GM18951 (cell line): Measurements from ENCODE around the gene ALAS1.

Experiments used
- POLR2A ChIP-seq: IDR thresholded peaks from 4 replicates; pipeline ENCODE4 v1.6.1; 2011; ENCODE audit warnings: mild to moderate bottlenecking; ENCODE audit not compliant: insufficient read length, insufficient read depth; ENCODE audit errors: extremely low read depth
- in situ Hi-C: fragments of 300-500 bp; cut with MboI; formaldehyde crosslinking; loops from one replicate; pipeline ENCODE4 v1.12.0; 2022; ENCODE audit warnings: low sequenced_read_pairs, mixed read lengths, inconsistent platforms; ENCODE audit not compliant: unreplicated experiment

Gene ALAS1

DNA sequence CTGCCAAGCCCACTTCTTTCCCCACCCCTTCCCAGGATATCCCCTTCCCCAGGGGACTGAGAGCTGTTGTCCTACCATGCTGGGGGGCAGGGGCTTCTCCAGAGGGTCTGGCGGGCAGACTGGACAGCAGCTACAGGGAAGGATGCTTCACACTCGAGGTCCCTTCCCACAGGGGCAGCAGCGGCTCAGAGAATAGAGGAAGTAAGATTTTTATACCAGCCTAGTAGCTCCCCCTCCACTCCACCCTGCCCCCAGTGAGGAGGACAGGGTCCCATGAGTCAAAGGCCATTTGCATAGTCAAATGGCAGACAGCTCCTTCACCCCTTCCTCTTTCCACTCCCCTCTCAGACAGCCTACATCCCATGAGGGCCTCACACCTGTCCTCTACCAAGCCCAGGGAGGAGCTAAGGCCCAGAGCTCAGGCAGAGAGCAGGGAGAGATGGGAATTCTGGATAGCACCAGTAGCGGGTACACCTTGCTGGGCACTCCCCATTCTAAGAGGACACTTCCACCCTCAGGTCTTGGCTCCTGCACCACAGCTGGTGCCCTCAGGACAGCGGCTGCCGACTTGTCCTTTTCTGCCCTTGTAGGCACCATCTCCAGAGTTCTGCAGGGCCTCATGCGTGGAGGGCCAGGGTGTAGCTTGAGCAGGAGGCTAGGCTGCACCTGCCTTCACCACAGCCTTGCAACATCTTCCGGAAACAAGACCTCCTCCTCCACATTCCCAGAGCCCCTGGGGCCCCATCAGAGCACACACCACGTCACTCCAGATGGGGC lies 27.7 kb downstream of the ALAS1 start, which contains the start of gene TLR9:
Gene TLR9 (minus strand): TSS at position 194 of the 777 bp plus-strand sequence. CDS start 116 bp downstream, at position 78.
- in situ Hi-C loops = loop anchor here (10.0 kb wide), 1 partner anchor 119 kb away; no protein-coding TSS in a partner anchor
- peak; percentile 83 for TF ChIP-seq POLR2A

DNA sequence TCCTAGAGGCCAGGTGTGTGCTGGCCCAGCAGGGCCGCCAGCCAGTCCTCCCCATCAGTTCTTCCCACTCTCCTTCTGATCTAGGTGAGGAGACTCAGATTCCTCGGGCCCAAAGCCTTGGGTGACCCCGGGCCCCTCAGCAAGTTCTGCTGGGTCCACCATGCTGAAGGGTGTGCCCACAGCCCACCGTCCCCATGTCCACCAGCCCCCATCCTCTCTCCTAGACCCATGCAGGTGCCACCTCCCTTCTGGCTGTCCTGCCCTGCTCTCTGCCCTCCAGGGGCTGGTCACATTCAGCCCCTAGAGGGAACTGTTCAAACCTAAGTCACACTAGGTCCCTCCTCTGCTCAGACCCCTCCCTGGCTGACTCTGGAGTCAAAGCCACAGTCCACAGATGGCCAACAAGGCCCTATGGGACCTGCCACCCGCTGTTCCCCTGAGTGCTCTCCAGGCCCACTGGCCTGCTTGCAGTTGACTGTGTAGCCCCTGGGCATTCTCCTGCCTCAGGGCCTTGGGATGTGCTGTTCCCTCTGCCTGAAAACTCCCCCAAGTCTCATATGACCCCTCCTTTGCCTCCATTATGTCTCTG lies 28.4 kb downstream of the ALAS1 start:
- TF ChIP-seq POLR2A = no peak
- in situ Hi-C loops = loop anchor here (10.0 kb wide), 1 partner anchor 118 kb away; no protein-coding TSS in a partner anchor

DNA sequence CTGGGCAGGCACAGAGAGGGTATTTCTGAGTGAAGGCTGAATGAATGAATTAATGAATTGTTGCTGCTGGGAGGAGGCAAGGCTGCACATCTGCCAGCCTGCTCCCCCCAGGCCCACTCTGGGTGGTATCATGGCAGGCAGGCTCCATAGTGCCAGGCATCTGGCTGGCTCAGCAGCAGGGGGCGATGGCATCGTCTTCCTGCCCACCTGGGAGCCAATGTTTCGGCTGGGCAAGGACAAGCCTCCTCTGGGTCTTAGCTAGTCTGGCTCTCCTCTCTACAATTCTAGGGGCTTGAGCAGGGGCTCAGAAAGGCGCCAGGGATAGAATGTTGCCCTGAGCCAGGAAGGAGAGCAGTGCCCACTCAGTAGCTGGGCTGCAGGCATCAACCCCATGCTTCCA lies 29.2 kb downstream of the ALAS1 start:
- in situ Hi-C loops = loop anchor here (10.0 kb wide), 1 partner anchor 118 kb away; no protein-coding TSS in a partner anchor

DNA sequence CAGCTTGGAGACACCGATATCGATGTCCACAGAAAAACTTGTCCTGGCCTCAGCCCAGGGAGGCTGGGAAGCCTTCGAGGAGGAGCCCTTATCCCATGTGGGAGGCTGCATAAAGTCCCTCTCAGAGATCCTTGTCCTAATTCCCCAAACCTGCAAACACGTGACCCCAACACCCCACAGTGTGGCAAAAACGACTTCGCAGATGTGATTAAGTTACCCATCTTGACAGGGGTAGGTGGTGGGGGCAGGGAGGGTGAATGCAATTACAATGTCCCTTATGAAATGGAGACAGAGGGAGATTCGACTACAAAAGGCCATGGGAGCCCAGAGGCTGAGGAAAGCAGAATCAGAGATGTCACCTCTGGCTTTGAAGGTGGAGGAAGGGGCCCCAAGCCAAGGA lies 29.8 kb downstream of the ALAS1 start:
- in situ Hi-C loops = loop anchor here (10.0 kb wide), 1 partner anchor 117 kb away; no protein-coding TSS in a partner anchor
- TF ChIP-seq POLR2A = no peak

More for the DNA sequence above, 29.2 kb downstream of the ALAS1 start:
- no peak for TF ChIP-seq POLR2A

DNA sequence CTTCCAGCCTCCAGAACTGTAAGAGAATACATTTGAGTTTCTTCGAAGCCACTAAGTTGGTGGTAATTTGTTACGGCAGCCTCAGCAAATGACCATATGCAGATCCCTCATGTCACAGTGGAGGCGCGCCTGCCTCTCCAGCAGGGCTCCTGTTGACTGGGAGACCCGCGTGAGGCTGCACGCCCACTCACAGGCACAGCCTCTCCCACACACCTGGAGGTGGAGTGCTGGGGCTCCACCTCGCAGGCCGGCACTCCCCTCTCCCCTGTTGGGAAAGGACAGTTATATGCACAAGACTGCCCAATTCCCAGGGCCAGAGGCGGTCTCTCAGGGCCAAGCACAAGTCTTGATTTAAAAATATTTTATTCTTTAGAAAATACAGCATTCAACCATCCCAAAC lies 30.3 kb downstream of the ALAS1 start:
- in situ Hi-C loops = loop anchor here (10.0 kb wide), 1 partner anchor 117 kb away; no protein-coding TSS in a partner anchor
- no peak for TF ChIP-seq POLR2A

DNA sequence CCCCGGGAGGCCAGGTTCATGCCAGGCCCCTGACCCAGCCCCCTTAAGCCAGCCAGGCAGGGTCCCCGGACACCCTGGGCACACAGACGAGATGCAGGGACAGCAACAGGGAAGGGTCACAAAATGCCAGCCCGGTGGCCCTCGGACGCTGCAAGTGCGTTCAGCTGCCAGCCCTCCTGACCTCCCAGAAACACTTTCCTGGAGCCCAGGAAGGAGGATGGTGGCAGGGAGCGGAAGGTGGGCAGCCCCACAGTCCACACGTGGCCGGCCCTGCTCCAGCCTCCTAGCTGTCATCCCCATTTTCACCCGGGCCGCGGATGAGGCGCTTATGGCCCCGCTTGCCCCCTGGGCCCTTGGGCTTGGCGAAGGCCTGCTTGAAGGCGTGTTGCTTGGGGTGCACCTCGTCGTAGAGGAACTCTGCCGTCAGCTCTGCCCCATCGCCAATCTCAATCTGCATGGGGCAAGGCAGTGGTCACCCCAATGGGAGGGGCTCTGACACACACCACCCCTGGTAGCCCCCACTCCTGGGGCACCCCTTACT lies 30.9 kb downstream of the ALAS1 start:
- in situ Hi-C loops = loop anchor here (10.0 kb wide), 1 partner anchor 116 kb away; no protein-coding TSS in a partner anchor
- TF ChIP-seq POLR2A = no peak

DNA sequence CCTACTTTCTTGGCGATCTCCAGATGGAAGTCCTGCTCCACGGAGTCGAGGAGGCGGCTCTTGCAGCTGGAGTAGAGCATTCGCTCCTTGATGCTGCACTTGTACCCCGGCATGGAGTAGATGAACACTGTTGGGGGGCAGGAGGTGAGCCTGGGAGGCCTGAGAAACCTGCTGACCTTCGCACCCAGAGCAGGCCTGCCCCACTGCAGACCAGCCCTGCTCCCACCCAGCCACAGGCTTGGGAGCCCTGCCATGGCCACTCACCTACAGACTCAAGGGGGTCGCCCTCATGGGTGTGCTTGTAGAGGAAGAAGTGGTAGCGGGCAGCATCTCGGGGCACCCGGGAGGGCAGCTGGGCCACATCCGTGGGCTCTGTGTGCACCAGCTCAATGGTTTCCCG lies 31.7 kb downstream of the ALAS1 start:
- in situ Hi-C loops = loop anchor here (10.0 kb wide), 1 partner anchor 115 kb away; no protein-coding TSS in a partner anchor
- no peak for TF ChIP-seq POLR2A

DNA sequence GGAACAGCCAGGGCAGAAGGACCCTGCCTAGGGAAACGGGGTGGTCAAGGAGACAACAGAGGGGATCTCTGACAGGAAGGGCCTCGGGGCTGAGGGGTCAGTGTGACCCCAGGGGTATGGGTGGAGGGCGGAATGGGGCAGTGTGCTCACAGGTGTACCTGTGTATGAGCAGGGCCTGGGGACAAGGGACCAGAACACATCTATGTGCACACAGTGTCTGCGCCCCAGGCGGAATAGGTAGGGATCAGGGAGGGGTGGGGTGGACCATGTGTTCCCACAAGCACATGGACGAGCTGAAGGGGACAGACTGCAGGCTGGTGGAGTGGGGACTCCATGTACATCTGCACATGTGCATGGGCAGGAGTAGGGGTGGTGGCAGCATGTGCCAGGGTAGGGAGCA lies 32.5 kb downstream of the ALAS1 start:
- in situ Hi-C loops = no loop called here
- TF ChIP-seq POLR2A = no peak

DNA sequence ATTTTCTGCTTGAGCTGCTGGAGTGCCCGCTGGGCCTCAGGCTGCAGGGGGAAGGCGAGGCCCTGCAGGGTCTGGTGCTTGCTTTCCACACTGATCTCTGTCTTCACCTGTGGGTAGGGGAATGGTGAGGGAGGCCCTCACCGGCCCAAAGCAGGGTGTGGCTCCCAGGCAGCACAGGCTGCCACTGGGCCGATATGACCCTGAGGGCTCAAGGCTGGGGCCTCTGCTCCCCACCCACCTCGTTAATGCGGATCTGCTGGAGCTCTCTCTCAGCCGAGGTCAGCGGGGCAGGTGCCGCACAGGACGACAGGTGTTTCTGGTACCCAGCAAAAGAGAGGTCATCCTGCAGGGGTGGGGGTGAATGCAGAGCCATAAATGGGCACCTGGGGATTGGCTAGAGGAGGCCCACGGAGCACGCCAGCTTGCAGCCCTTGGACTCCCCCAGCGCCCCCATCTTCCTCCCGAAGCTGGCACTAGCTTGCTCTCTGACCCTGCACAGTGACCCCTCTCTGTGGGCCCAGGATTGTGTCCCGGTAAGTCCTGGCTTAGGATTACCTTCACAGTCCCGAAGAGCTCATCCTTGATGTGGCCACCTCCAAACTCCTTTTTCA lies 33.0 kb downstream of the ALAS1 start:
- TF ChIP-seq POLR2A = no peak
- in situ Hi-C loops = no loop called here

DNA sequence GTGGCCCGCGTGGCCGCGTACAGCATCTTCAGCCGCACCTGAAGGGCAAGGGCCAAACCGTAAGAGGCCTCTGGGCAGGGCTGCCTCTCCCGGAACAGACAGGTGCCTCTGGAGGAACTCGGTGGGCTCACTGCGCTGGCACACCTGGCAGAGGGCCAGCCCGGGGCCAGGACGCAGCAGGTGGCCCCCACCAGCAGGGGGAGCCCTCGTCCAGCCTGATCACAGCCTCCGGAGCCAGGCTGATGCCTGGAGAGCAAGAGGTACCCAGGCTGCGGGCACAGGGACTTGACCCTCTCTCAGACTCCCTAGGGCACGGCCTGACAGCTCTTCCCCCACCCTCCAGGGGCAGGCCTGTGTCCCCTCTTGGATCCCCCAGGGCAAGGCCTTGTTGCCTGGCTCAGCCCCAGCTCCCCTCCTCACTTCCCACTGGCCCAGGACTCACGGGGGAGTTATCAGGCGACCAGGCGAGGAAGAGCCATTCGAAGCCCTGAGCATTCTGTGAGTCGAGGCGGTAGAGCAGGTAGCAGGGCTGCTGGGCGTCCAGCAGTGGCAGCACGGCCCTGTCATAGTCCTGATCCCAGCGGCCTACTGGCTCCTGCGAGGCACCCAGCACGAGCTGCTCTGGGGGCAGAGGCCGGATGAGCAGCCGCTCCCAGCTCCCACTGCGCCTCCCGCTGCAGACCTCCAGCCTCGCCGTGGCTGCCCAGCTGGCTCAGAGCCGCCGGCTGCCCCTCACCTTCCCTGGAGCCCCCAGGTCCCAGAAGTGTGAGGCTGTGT lies 33.7 kb downstream of the ALAS1 start:
- in situ Hi-C loops = no loop called here
- TF ChIP-seq POLR2A = no peak

DNA sequence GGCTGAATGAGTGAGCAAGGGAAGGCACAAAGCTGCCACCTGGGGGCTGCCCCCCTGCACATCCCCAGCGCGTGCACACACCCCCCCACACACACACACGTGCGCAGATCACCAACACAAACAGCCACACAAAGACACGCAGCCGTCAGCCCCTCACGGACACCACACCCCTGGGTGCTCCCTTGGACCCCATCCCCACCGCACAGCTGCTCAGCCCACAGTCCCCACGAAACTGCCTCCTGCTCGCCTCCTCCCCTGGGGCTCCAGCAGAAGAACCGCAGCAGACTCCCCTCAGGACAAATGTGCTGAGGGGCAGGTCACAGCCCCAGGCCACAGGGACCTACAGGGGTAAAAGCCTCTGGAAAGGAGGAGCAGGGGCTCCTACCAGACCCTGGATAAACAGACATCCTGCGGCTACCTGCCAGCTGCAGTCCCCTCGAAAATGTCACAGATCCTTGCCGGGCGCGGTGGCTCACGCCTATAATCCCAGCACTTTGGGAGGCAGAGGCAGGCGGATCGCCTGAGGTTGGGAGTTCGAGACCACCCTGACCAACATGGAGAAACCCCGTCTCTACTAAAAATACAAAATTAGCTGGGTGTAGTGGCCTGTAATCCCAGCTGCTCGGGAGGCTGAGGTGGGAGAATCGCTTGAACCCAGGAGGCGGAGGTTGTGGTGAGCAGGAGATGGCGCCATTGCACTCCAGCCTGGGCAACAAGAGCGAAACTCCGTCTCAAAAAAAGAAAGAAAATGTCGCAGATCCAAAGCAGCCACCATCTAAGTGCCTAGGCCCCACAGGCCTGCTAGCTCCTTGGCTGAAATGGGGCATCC lies 34.5 kb downstream of the ALAS1 start:
- in situ Hi-C loops = no loop called here
- no peak for TF ChIP-seq POLR2A
